ENCODE results near the gene FLNC. TPM values are rescaled to one million over a fixed set of nuclear protein-coding genes. Genes with fewer than 3 reads are reported as not detected.

FLNC gene
- total and polyA plus RNA-seq, 11 donors: 399 to 3,687 (median 1,170) TPM

DNA sequence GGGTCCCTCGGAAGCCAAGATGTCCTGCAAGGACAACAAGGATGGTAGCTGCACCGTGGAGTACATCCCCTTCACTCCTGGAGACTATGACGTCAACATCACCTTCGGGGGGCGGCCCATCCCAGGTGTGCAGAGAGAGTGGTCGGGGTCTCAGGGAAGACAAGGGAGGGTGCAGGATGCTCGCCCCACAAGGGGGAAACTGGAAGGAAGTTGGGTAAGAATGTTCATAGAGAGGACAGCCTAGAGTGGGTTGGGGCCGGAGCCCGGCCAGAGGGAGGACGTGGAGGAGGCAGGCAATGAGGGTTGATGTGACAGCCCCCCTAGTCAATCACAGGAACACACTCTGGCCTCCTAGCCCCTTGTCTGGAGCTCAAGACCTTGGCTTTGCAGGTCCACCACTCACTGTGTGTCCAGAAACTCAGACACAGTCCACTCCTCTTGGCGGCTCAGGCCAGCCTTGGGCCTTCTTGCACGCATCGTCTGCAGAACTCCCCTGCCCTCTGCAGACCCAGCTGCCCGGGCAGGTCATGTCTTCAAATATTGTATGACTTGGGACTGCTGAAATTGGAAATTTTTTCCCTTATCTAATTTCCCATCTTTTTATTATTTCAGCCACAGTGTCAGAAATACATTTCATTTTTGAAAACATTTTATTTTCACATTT is 16.7 kb downstream of the FLNC start:
- WGBS, 4 donors: 80 to 88% (median 82%) methylated on average over 14 of the region's 14 CpGs
- no peak overlapping the region for H3K4me3 ChIP-seq
- H3K9me3 ChIP-seq: no peaks in the 10 kb centered on the region
- intact Hi-C loops (cut with DNase I): no loop called here
- peak overlapping the region in 1 of 12 donors; percentile 47 for H3K27ac ChIP-seq
- no peak for DNase-seq
- peaks cover 2 to 100% (median 97%) of the 10 kb centered on the region in 9 donors for H3K36me3 ChIP-seq
- no peak for ATAC-seq
- no peaks in the 10 kb centered on the region for H3K27me3 ChIP-seq
- TF ChIP-seq POLR2A (IDR thresholded peaks at IDR 0.05): no peak
- no peak for TF ChIP-seq CTCF (IDR thresholded peaks at IDR 0.05)
- H3K4me1 ChIP-seq: peaks cover 0 to 4% (median 0%) of the 10 kb centered on the region in 12 donors

- intact Hi-C loops (cut with DNase I): no loop called here
- peaks cover 4 to 100% (median 97%) of the 10 kb centered on the region in 9 donors for H3K36me3 ChIP-seq
- peaks cover 0 to 4% (median 0%) of the 10 kb centered on the region in 12 donors for H3K4me1 ChIP-seq
- WGBS, 4 donors: 88 to 94% (median 91%) methylated on average over 8 to 17 of the region's 17 CpGs
- H3K27ac ChIP-seq: no peak overlapping the region
- no peak overlapping the region for H3K4me3 ChIP-seq
- ATAC-seq (peak in 1 of 4 donors; percentile 3), DNase-seq (peak in 1 of 5 donors; percentile 59)
- no peaks in the 10 kb centered on the region for H3K9me3 ChIP-seq
- no peaks in the 10 kb centered on the region for H3K27me3 ChIP-seq
- TF ChIP-seq POLR2A (IDR thresholded peaks at IDR 0.05) (no peak), CTCF (IDR thresholded peaks at IDR 0.05) (no peak)
Measured at GRCh38 chr7:128847721-128848211, 17.6 kb downstream of the FLNC start.

- TF ChIP-seq POLR2A (IDR thresholded peaks at IDR 0.05): no peak
- no peak for TF ChIP-seq CTCF (IDR thresholded peaks at IDR 0.05)
- WGBS, 4 donors: 83 to 90% (median 85%) methylated on average over 28 to 31 of the region's 31 CpGs
- peaks cover 4 to 100% (median 97%) of the 10 kb centered on the region in 9 donors for H3K36me3 ChIP-seq
- no peak overlapping the region for H3K4me3 ChIP-seq
- no peaks in the 10 kb centered on the region for H3K9me3 ChIP-seq
- ATAC-seq: peak in 2 of 4 donors; percentile 1
- intact Hi-C loops (cut with DNase I): no loop called here
- H3K4me1 ChIP-seq: peaks cover 0 to 4% (median 0%) of the 10 kb centered on the region in 12 donors
- H3K27ac ChIP-seq: no peak overlapping the region
- H3K27me3 ChIP-seq: no peaks in the 10 kb centered on the region
- no peak for DNase-seq
Measured at GRCh38 chr7:128848289-128849155, 18.3 kb downstream of the FLNC start.

DNA sequence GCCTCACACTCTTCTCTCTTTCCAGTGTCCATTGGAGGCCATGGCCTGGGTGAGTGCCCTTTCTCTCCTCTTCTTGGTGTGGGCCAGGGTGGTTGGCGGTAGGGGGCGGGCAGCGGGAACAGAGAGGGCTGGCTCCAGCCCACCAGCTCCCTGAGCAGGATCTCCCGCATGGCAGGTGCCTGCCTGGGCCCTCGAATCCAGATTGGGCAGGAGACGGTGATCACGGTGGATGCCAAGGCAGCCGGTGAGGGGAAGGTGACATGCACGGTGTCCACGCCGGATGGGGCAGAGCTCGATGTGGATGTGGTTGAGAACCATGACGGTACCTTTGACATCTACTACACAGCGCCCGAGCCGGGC is 18.9 kb downstream of the FLNC start:
- Histone ChIP-seq H3K27me3 (no peaks in the 10 kb centered on the region), H3K9me3 (no peaks in the 10 kb centered on the region), H3K27ac (peak overlapping the region in 1 of 12 donors; percentile 31), H3K36me3 (peaks cover 4 to 100% (median 97%) of the 10 kb centered on the region in 9 donors), H3K4me1 (peaks cover 0 to 4% (median 0%) of the 10 kb centered on the region in 12 donors), H3K4me3 (no peak overlapping the region)
- no peak for DNase-seq
- WGBS, 4 donors: 81 to 96% (median 93%) methylated on average over 13 to 16 of the region's 16 CpGs
- ATAC-seq: no peak
- intact Hi-C loops (cut with DNase I): no loop called here
- no peak for TF ChIP-seq CTCF (IDR thresholded peaks at IDR 0.05)
- TF ChIP-seq POLR2A (IDR thresholded peaks at IDR 0.05): no peak

Measured in heart left ventricle (tissue), 16 donors.